Esophagus muscularis mucosa (tissue), 4 donors: ENCODE results near the gene LRP2BP.

ENCODE experiments used
- EP300 ChIP-seq: sonication (generic); formaldehyde crosslinking; IDR thresholded peaks from one replicate; pipeline ENCODE4 v1.6.1; 2017; ENCODE audit warnings: antibody characterized with exemption
- POLR2A ChIP-seq: fragments of 450-650 bp; IDR thresholded peaks from one replicate; pipeline ENCODE4 v1.6.1; 2017; ENCODE audit warnings: antibody characterized with exemption, moderate library complexity, mild to moderate bottlenecking, low read depth
- TF ChIP-seq, protein P1 (sequence below), 3 experiments: fragments of 200-600 bp in 2 of 3; fragments of 450-650 bp in 1 of 3; sonication (generic) in 2 of 3; IDR thresholded peaks; one replicate each; pipeline ENCODE4 v1.5.1; 2017 to 2019; ENCODE audit warnings: antibody characterized with exemption in 3 of 3, mild to moderate bottlenecking in 2 of 3, moderate library complexity in 1 of 3

DNA sequence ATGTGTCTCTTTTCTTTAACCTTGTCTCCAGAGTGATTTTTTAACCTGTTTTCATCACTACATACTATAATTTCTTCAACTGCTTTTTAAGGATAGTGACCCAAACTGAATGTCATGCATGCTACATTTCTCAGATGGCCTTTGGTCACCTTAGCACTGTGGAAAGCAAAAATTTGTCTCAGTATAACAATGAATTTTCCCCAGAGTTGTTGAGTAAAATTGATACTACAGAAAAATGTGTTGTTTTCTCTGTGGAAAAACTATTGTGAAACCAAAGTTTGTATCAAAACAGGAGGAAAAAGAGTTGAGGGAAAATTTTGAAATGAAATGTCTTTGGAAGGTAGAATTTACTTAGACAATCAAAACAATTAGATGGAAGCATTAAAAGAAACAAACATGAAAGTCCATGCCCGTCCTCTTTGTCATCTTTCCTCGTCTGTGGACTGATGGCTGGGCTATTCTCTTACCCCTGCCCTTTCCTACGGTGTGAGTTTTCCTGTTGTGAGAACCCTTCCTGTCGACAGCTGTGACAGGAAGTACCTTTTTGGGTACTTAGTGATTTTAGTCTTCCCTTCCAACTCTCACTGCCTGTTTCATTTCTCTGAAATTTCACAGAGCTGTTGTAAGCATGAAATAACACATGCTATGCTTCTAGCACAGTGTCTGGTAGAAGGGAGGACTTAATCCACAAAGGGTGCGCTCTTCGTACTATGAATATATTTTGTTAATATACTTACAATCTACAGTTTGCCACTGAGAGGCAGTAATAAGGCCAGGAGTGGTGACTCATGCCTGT is 50.8 kb downstream of the LRP2BP start:
- TF ChIP-seq EP300 (no peak), POLR2A (no peak)
- TF ChIP-seq, protein P1, sequence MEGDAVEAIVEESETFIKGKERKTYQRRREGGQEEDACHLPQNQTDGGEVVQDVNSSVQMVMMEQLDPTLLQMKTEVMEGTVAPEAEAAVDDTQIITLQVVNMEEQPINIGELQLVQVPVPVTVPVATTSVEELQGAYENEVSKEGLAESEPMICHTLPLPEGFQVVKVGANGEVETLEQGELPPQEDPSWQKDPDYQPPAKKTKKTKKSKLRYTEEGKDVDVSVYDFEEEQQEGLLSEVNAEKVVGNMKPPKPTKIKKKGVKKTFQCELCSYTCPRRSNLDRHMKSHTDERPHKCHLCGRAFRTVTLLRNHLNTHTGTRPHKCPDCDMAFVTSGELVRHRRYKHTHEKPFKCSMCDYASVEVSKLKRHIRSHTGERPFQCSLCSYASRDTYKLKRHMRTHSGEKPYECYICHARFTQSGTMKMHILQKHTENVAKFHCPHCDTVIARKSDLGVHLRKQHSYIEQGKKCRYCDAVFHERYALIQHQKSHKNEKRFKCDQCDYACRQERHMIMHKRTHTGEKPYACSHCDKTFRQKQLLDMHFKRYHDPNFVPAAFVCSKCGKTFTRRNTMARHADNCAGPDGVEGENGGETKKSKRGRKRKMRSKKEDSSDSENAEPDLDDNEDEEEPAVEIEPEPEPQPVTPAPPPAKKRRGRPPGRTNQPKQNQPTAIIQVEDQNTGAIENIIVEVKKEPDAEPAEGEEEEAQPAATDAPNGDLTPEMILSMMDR (IDR thresholded peaks at IDR 0.05) = no peak
